ENCODE data around the gene SCGB1D1. TPM values are rescaled to one million over a fixed set of nuclear protein-coding genes. Genes with fewer than 3 reads are reported as not detected.

The SCGB1D1 gene
- total and polyA plus RNA-seq, 2 experiments from 2014 or later: not detected

DNA sequence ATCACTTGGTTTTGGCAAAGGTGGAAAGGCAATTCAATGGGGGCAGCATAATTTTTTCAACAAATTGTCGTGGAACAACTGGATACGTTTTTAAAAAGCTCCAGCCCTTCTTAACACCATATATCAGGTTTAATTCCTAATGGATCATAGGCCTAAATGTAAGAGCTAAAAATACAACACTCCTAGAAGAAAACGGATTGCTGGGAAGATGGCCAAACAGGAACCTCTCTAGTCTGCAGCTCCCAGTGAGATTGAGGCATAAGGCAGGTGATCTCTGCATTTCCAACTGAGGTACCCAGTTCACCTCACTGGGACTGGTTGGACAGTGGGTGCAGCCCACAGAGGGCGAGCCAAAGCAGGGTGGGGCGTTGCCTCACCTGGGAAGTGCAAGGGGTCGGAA lies 32.4 kb upstream of the SCGB1D1 start (continued):
- TF ChIP-seq, protein P1, sequence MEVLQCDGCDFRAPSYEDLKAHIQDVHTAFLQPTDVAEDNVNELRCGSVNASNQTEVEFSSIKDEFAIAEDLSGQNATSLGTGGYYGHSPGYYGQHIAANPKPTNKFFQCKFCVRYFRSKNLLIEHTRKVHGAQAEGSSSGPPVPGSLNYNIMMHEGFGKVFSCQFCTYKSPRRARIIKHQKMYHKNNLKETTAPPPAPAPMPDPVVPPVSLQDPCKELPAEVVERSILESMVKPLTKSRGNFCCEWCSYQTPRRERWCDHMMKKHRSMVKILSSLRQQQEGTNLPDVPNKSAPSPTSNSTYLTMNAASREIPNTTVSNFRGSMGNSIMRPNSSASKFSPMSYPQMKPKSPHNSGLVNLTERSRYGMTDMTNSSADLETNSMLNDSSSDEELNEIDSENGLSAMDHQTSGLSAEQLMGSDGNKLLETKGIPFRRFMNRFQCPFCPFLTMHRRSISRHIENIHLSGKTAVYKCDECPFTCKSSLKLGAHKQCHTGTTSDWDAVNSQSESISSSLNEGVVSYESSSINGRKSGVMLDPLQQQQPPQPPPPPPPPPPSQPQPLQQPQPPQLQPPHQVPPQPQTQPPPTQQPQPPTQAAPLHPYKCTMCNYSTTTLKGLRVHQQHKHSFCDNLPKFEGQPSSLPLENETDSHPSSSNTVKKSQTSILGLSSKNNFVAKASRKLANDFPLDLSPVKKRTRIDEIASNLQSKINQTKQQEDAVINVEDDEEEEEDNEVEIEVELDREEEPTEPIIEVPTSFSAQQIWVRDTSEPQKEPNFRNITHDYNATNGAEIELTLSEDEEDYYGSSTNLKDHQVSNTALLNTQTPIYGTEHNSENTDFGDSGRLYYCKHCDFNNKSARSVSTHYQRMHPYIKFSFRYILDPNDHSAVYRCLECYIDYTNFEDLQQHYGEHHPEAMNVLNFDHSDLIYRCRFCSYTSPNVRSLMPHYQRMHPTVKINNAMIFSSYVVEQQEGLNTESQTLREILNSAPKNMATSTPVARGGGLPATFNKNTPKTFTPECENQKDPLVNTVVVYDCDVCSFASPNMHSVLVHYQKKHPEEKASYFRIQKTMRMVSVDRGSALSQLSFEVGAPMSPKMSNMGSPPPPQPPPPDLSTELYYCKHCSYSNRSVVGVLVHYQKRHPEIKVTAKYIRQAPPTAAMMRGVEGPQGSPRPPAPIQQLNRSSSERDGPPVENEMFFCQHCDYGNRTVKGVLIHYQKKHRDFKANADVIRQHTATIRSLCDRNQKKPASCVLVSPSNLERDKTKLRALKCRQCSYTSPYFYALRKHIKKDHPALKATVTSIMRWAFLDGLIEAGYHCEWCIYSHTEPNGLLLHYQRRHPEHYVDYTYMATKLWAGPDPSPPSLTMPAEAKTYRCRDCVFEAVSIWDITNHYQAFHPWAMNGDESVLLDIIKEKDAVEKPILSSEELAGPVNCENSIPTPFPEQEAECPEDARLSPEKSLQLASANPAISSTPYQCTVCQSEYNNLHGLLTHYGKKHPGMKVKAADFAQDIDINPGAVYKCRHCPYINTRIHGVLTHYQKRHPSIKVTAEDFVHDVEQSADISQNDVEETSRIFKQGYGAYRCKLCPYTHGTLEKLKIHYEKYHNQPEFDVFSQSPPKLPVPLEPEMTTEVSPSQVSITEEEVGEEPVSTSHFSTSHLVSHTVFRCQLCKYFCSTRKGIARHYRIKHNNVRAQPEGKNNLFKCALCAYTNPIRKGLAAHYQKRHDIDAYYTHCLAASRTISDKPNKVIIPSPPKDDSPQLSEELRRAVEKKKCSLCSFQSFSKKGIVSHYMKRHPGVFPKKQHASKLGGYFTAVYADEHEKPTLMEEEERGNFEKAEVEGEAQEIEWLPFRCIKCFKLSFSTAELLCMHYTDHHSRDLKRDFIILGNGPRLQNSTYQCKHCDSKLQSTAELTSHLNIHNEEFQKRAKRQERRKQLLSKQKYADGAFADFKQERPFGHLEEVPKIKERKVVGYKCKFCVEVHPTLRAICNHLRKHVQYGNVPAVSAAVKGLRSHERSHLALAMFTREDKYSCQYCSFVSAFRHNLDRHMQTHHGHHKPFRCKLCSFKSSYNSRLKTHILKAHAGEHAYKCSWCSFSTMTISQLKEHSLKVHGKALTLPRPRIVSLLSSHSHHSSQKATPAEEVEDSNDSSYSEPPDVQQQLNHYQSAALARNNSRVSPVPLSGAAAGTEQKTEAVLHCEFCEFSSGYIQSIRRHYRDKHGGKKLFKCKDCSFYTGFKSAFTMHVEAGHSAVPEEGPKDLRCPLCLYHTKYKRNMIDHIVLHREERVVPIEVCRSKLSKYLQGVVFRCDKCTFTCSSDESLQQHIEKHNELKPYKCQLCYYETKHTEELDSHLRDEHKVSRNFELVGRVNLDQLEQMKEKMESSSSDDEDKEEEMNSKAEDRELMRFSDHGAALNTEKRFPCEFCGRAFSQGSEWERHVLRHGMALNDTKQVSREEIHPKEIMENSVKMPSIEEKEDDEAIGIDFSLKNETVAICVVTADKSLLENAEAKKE (CRISPR knock-in tag; IDR thresholded peaks at IDR 0.05): no peak
- TF ChIP-seq STAT1 (IDR thresholded peaks at IDR 0.05; ENCODE audit: unreplicated experiment) (no peak), EZH2 (IDR thresholded peaks at IDR 0.05; ENCODE audit: low read depth, unreplicated experiment) (no peak), ZNF114 (CRISPR knock-in tag; IDR thresholded peaks at IDR 0.05) (no peak), ZNF331 (CRISPR knock-in tag; IDR thresholded peaks at IDR 0.05; ENCODE audit: low read depth) (no peak), POLR2AphosphoS5 (IDR thresholded peaks at IDR 0.05; ENCODE audit: low read depth) (no peak)
- TF ChIP-seq, protein P2, sequence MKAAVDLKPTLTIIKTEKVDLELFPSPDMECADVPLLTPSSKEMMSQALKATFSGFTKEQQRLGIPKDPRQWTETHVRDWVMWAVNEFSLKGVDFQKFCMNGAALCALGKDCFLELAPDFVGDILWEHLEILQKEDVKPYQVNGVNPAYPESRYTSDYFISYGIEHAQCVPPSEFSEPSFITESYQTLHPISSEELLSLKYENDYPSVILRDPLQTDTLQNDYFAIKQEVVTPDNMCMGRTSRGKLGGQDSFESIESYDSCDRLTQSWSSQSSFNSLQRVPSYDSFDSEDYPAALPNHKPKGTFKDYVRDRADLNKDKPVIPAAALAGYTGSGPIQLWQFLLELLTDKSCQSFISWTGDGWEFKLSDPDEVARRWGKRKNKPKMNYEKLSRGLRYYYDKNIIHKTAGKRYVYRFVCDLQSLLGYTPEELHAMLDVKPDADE (IDR thresholded peaks at IDR 0.05): no peak
- TF ChIP-seq, protein P3, sequence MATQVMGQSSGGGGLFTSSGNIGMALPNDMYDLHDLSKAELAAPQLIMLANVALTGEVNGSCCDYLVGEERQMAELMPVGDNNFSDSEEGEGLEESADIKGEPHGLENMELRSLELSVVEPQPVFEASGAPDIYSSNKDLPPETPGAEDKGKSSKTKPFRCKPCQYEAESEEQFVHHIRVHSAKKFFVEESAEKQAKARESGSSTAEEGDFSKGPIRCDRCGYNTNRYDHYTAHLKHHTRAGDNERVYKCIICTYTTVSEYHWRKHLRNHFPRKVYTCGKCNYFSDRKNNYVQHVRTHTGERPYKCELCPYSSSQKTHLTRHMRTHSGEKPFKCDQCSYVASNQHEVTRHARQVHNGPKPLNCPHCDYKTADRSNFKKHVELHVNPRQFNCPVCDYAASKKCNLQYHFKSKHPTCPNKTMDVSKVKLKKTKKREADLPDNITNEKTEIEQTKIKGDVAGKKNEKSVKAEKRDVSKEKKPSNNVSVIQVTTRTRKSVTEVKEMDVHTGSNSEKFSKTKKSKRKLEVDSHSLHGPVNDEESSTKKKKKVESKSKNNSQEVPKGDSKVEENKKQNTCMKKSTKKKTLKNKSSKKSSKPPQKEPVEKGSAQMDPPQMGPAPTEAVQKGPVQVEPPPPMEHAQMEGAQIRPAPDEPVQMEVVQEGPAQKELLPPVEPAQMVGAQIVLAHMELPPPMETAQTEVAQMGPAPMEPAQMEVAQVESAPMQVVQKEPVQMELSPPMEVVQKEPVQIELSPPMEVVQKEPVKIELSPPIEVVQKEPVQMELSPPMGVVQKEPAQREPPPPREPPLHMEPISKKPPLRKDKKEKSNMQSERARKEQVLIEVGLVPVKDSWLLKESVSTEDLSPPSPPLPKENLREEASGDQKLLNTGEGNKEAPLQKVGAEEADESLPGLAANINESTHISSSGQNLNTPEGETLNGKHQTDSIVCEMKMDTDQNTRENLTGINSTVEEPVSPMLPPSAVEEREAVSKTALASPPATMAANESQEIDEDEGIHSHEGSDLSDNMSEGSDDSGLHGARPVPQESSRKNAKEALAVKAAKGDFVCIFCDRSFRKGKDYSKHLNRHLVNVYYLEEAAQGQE (IDR thresholded peaks at IDR 0.05; ENCODE audit: unreplicated experiment): no peak

Measured in GM23338 (cell line).